SKM-1 treated with dmso at 0.1 percent for 144 hours (cell line): ENCODE data around the gene TMEM151A.
"Not testable (repeated sequence)": the region's sequence is repeated elsewhere in the genome, so short reads cannot be mapped to it uniquely, and the experiment has no call there.

ENCODE experiments used
- DNase-seq: peaks from one replicate; lab custom pipeline; 2025; ENCODE audit not compliant: unreplicated experiment; lab: John Stamatoyannopoulos, UW

TMEM151A gene

DNA sequence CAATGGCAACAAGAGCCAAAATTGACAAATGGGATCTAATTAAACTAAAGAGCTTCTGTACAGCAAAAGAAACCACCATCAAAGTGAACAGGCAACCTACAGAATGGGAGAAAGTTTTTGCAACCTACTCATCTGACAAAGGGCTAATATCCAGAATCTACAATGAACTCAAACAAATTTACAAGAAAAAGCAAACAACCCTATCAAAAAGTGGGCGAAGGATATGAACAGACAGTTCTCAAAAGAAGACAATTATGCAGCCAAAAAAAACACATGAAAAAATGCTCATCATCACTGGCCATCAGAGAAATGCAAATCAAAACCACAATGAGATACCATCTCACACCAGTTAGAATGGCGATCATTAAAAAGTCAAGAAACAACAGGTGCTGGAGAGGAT is 28.6 kb downstream of the TMEM151A start:
- DNase-seq = not testable (repeated sequence)

DNA sequence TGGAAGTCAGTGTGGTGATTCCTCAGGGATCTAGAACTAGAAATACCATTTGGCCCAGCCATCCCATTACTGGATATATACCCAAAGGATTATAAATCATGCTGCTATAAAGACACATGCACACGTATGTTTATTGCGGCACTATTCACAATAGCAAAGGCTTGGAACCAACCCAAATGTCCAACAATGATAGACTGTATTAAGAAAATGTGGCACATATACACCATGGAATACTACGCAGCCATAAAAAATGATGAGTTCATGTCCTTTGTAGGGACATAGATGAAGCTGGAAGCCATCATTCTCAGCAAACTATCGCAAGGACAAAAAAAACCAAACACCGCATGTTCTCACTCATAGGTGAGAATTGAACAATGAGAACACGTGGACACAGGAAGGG is 29.1 kb downstream of the TMEM151A start:
- DNase-seq = not testable (repeated sequence)

- DNase-seq = no peak
Observed at GRCh38 chr11:66321606-66322005, 29.9 kb downstream of the TMEM151A start.

DNA sequence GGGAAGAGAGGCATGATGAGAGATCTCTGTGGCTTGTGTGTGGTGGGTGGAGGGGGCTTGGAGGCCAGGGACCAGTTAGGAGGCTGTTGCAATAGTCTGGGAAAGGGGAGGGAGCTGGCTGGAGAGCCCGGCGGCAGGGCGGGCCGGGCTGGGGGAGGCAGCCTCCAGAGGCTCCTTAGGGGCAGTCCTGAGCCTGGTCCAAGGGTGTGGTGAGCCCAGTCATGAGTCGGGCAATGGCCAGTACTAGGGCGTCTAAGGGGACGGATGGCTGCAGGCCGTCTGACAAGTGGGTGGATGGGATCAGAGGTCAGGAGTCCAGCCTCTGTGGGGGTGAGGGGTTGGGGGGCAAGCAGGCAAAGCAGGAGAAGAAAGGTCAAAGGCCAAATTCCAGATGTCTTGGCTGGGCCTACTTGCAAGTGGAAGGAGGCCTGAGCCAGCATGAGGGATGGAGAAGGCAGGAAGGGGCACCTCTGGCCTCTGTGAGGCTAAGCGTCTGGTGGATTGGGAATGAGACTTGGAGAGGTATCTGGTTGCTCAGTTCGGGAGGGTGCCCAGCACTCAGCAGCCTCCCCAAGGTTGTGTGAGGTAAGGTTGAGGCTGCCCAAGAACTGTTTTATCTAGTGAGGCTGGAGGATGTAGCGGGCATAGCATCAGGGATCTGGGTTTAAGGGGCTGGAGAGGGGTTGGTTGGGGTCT is 31.2 kb downstream of the TMEM151A start:
- no peak for DNase-seq

DNA sequence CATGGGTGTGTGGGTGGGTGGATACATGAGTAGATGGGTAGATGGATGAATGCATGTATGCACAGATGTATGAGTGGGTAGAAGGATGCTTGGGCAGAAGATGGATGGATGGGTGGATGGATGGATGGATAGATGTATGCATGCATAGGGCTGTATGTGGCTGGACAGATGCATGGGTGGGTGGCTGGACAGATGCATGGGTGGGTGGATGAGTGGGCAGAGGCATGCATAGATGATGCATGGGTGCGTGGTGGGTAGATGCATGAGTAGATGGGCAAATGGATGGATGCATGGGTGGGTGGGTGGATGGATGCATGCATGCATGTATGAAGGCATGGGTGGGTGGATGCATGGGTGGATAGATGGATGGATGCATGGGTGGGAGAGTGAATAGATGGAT is 32.0 kb downstream of the TMEM151A start:
- DNase-seq = no peak

DNA sequence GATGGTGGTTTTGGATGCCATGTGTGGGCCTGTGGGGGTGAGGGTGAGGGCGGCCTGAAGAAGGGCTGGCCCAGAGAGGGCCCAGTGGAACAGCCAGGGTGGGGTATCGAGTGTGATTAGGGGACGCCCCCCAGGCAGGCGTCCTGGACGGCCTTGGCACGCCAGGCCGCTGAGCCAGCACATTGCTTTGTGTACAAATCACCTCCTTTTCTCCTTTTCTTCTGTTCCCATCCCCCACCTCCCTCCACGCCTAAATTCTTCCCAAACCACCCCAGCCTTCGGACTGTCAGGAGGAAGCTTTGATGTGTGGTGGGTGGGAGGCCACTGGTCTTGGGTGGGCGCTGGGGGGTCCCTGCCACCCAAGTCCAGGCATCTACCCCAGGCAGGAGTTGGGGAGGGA is 33.0 kb downstream of the TMEM151A start:
- DNase-seq = no peak

- no peak for DNase-seq
Observed at GRCh38 chr11:66325263-66325671, 33.6 kb downstream of the TMEM151A start.

GRCh38 chr11:66326261-66327111 is 34.8 kb downstream of the TMEM151A start:
- no peak for DNase-seq

DNA sequence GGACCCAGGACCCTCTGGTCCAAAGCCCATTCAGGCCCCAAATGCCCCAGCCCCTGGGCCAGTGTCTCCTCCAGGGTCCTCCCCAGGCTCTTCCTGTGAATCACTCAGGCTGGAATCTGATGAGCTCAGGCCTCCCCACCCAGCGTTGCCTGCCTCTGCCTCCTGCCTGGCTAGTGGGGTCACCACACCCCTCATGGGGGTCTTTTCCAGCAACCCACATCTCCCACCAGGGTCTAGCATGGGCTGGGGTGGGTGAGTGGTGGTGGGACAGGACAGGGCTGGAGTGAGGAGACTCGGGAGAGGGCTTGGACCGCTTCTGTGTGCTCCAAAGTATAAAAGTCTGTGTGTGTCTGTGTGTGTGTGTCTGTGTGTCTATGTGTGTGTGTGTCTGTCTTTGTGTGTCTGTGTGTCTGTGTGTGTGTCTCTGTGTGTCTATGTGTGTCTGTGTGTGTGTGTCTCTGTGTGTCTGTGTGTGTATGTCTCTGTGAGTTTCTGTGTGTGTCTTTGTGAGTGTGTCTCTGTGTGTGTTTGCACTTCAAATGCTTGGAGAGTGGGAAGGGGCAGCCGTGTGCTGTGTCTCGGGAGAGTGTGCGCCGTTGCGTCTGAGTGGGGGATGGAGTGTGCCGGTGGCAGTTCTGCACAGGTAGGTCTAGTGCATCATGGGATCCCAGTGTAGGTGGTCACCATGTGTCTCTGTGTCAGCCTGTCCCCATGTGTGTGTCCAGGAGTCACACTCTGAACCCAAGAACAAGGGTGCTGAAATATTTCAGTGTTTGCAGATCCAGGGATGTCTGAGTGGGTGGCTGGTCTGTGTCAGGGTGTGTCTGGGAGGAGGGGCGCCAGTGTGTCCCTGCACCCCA is 35.7 kb downstream of the TMEM151A start:
- no peak for DNase-seq

GRCh38 chr11:66328031-66328301 is 36.3 kb downstream of the TMEM151A start:
- no peak for DNase-seq

DNA sequence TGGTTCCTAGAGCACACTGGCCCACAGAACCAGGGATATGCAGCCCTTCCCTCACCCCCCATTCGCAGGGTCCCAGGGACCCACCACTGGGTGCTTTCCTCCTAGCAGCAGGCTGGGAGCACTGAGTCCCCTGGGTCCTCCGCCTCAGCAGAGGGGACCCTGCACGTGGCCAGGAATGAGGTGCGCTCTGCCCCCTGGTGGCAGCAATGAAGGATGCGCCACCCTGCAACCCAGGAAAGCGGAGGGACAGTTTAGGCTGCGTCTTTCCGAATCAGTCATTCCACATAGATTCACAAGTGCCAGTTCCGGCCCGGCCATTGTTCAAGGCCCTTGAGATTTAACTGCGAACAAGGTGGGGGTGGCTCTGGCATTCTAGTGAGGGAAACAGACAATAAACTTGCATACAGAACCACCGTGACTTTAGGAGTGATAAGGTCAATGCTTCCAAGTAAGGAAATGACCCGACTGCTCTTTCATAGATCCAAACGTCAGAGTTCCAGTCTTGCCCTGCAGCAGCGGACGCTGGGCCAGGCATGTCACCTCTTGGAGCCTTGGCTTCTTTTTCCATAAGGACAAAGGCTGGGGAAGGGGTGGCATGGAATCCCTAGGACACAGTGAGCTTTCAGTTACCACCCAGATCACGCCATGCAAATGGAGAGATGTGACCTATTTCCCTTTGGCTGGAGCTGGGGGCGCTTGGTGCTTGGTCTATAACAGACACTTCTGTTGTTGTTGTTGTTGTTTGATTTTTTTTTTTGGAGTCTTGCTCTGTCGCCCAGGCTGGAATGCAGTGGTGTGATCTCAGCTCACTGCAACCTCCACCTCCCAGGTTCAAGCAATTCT is 36.8 kb downstream of the TMEM151A start:
- DNase-seq = peak; percentile 71

- DNase-seq = no peak
Observed at GRCh38 chr11:66329165-66329673, 37.5 kb downstream of the TMEM151A start.

- DNase-seq = no peak
Observed at GRCh38 chr11:66330931-66331330, 39.2 kb downstream of the TMEM151A start.

- DNase-seq = no peak
Observed at GRCh38 chr11:66331542-66332370, 40.1 kb downstream of the TMEM151A start.

- no peak for DNase-seq
Observed at GRCh38 chr11:66332371-66333219, 40.9 kb downstream of the TMEM151A start.

GRCh38 chr11:66333220-66333877 is 41.7 kb downstream of the TMEM151A start:
- DNase-seq = no peak

- DNase-seq = no peak
Observed at GRCh38 chr11:66333896-66334604, 42.4 kb downstream of the TMEM151A start.
